ENCODE data around the gene TRMT61A. TPM values are rescaled to one million over a fixed set of nuclear protein-coding genes. Genes with fewer than 3 reads are reported as not detected.

Gene TRMT61A
- polyA plus RNA-seq, 4 donors: 4.9 to 16.5 (median 7.7) TPM

GRCh38 chr14:103559766-103560165 is 30.8 kb downstream of the TRMT61A start:
- H3K4me1 ChIP-seq (ENCODE audit: control insufficient read depth in 3 of 3, insufficient read depth in 2 of 3, low read depth in 1 of 3, low read length in 2 of 3): peaks cover 2 to 18% (median 4%) of the 10 kb centered on the region in 3 donors

GRCh38 chr14:103560691-103561090 is 31.7 kb downstream of the TRMT61A start:
- no peaks in the 10 kb centered on the region for H3K27me3 ChIP-seq (ENCODE audit: control insufficient read depth in 3 of 3, insufficient read depth in 3 of 3, low read length in 3 of 3)
- H3K36me3 ChIP-seq (ENCODE audit: control insufficient read depth in 3 of 3, insufficient read depth in 2 of 3, low read depth in 1 of 3, low read length in 3 of 3): peaks cover 4 to 22% (median 5%) of the 10 kb centered on the region in 3 donors
- no peak overlapping the region for H3K27ac ChIP-seq (ENCODE audit: low read depth in 1 of 3, low read length in 2 of 3)
- no peak for DNase-seq
- peaks cover 2 to 18% (median 4%) of the 10 kb centered on the region in 3 donors for H3K4me1 ChIP-seq (ENCODE audit: control insufficient read depth in 3 of 3, insufficient read depth in 2 of 3, low read depth in 1 of 3, low read length in 2 of 3)
- no peaks in the 10 kb centered on the region for H3K9me3 ChIP-seq (ENCODE audit: control insufficient read depth in 2 of 2, insufficient read depth in 1 of 2, low read depth in 1 of 2, low read length in 1 of 2)
- H3K4me3 ChIP-seq (ENCODE audit: low read depth in 1 of 3, low read length in 3 of 3): peak overlapping the region in 2 of 3 donors; percentile 82 to 97
- FAIRE-seq: no peak
- WGBS, 3 donors: 76 to 77% (median 77%) methylated on average over 8 of the region's 8 CpGs

More at GRCh38 chr14:103559766-103560165, 30.8 kb downstream of the TRMT61A start:
- no peaks in the 10 kb centered on the region for H3K27me3 ChIP-seq (ENCODE audit: control insufficient read depth in 3 of 3, insufficient read depth in 3 of 3, low read length in 3 of 3)
- H3K27ac ChIP-seq (ENCODE audit: low read depth in 1 of 3, low read length in 2 of 3): no peak overlapping the region
- no peak overlapping the region for H3K4me3 ChIP-seq (ENCODE audit: low read depth in 1 of 3, low read length in 3 of 3)
- H3K36me3 ChIP-seq (ENCODE audit: control insufficient read depth in 3 of 3, insufficient read depth in 2 of 3, low read depth in 1 of 3, low read length in 3 of 3): peaks cover 4 to 22% (median 5%) of the 10 kb centered on the region in 3 donors
- no peak for DNase-seq
- WGBS, 3 donors: 71 to 84% (median 82%) methylated on average over 9 of the region's 9 CpGs
- no peak for FAIRE-seq
- H3K9me3 ChIP-seq (ENCODE audit: control insufficient read depth in 2 of 2, insufficient read depth in 1 of 2, low read depth in 1 of 2, low read length in 1 of 2): no peaks in the 10 kb centered on the region

GRCh38 chr14:103561381-103562178 is 32.6 kb downstream of the TRMT61A start:
- peaks cover 2 to 18% (median 4%) of the 10 kb centered on the region in 3 donors for H3K4me1 ChIP-seq (ENCODE audit: control insufficient read depth in 3 of 3, insufficient read depth in 2 of 3, low read depth in 1 of 3, low read length in 2 of 3)
- WGBS, 3 donors: 1 to 5% (median 4%) methylated on average over 36 of the region's 36 CpGs
- FAIRE-seq (no peak), DNase-seq (peak in 1 of 2 donors; percentile 31)
- H3K4me3 ChIP-seq (ENCODE audit: low read depth in 1 of 3, low read length in 3 of 3): peak overlapping the region; percentile 82 to 97 (median 97)
- H3K27me3 ChIP-seq (ENCODE audit: control insufficient read depth in 3 of 3, insufficient read depth in 3 of 3, low read length in 3 of 3): no peaks in the 10 kb centered on the region
- peak overlapping the region; percentile 88 to 97 (median 96) for H3K27ac ChIP-seq (ENCODE audit: low read depth in 1 of 3, low read length in 2 of 3)
- no peaks in the 10 kb centered on the region for H3K9me3 ChIP-seq (ENCODE audit: control insufficient read depth in 2 of 2, insufficient read depth in 1 of 2, low read depth in 1 of 2, low read length in 1 of 2)
- H3K36me3 ChIP-seq (ENCODE audit: control insufficient read depth in 3 of 3, insufficient read depth in 2 of 3, low read depth in 1 of 3, low read length in 3 of 3): peaks cover 4 to 27% (median 5%) of the 10 kb centered on the region in 3 donors

- Histone ChIP-seq H3K27ac (ENCODE audit: low read depth in 1 of 3, low read length in 2 of 3) (peak overlapping the region; percentile 88 to 97 (median 96)), H3K4me1 (ENCODE audit: control insufficient read depth in 3 of 3, insufficient read depth in 2 of 3, low read depth in 1 of 3, low read length in 2 of 3) (peaks cover 2 to 18% (median 4%) of the 10 kb centered on the region in 3 donors), H3K36me3 (ENCODE audit: control insufficient read depth in 3 of 3, insufficient read depth in 2 of 3, low read depth in 1 of 3, low read length in 3 of 3) (peaks cover 4 to 31% (median 5%) of the 10 kb centered on the region in 3 donors), H3K9me3 (ENCODE audit: control insufficient read depth in 2 of 2, insufficient read depth in 1 of 2, low read depth in 1 of 2, low read length in 1 of 2) (no peaks in the 10 kb centered on the region), H3K4me3 (ENCODE audit: low read depth in 1 of 3, low read length in 3 of 3) (peak overlapping the region; percentile 82 to 97 (median 97)), H3K27me3 (ENCODE audit: control insufficient read depth in 3 of 3, insufficient read depth in 3 of 3, low read length in 3 of 3) (no peaks in the 10 kb centered on the region)
- WGBS, 3 donors: 0 to 1% (median 0%) methylated on average over 7 to 25 of the region's 25 CpGs
- no peak for FAIRE-seq
- no peak for DNase-seq
Measured at GRCh38 chr14:103562179-103562428, 33.1 kb downstream of the TRMT61A start.

GRCh38 chr14:103562429-103563225 is 33.6 kb downstream of the TRMT61A start, which contains the start of the genes BAG5 and COA8:
Gene BAG5 (minus strand): TSS chr14:103562657. CDS start chr14:103561164, 1,493 bp downstream.
Gene COA8 (plus strand): TSS chr14:103562960. CDS start chr14:103563002, 42 bp downstream.
- no peak for FAIRE-seq
- Histone ChIP-seq H3K4me3 (ENCODE audit: low read depth in 1 of 3, low read length in 3 of 3) (peak within 1 kb of the TSS; percentile 89 to 97 (median 97)), H3K27ac (ENCODE audit: low read depth in 1 of 3, low read length in 2 of 3) (peak within 1 kb of the TSS; percentile 88 to 97 (median 96)), H3K27me3 (ENCODE audit: control insufficient read depth in 3 of 3, insufficient read depth in 3 of 3, low read length in 3 of 3) (no peaks in the 10 kb centered on the region), H3K9me3 (ENCODE audit: control insufficient read depth in 2 of 2, insufficient read depth in 1 of 2, low read depth in 1 of 2, low read length in 1 of 2) (no peaks in the 10 kb centered on the region), H3K4me1 (ENCODE audit: control insufficient read depth in 3 of 3, insufficient read depth in 2 of 3, low read depth in 1 of 3, low read length in 2 of 3) (peaks cover 2 to 18% (median 4%) of the 10 kb centered on the region in 3 donors), H3K36me3 (ENCODE audit: control insufficient read depth in 3 of 3, insufficient read depth in 2 of 3, low read depth in 1 of 3, low read length in 3 of 3) (peaks cover 4 to 29% (median 5%) of the 10 kb centered on the region in 3 donors)
- 0% methylated on average over 35 to 109 of the region's 109 CpGs for WGBS, 3 donors
- peak; percentile 77 to 98 for DNase-seq

GRCh38 chr14:103563226-103563620 is 34.2 kb downstream of the TRMT61A start:
- FAIRE-seq (no peak), DNase-seq (no peak)
- Histone ChIP-seq H3K4me3 (ENCODE audit: low read depth in 1 of 3, low read length in 3 of 3) (peak overlapping the region; percentile 89 to 97 (median 97)), H3K4me1 (ENCODE audit: control insufficient read depth in 3 of 3, insufficient read depth in 2 of 3, low read depth in 1 of 3, low read length in 2 of 3) (peaks cover 2 to 18% (median 4%) of the 10 kb centered on the region in 3 donors), H3K27ac (ENCODE audit: low read depth in 1 of 3, low read length in 2 of 3) (peak overlapping the region; percentile 86 to 97 (median 96)), H3K36me3 (ENCODE audit: control insufficient read depth in 3 of 3, insufficient read depth in 2 of 3, low read depth in 1 of 3, low read length in 3 of 3) (peaks cover 4 to 27% (median 5%) of the 10 kb centered on the region in 3 donors), H3K27me3 (ENCODE audit: control insufficient read depth in 3 of 3, insufficient read depth in 3 of 3, low read length in 3 of 3) (no peaks in the 10 kb centered on the region), H3K9me3 (ENCODE audit: control insufficient read depth in 2 of 2, insufficient read depth in 1 of 2, low read depth in 1 of 2, low read length in 1 of 2) (no peaks in the 10 kb centered on the region)
- WGBS, 3 donors: 1% methylated on average over 22 of the region's 22 CpGs

- no peak overlapping the region for H3K27ac ChIP-seq (ENCODE audit: low read depth in 1 of 3, low read length in 2 of 3)
- no peak for FAIRE-seq
- DNase-seq: peak in 1 of 2 donors; percentile 20
- H3K4me1 ChIP-seq (ENCODE audit: control insufficient read depth in 3 of 3, insufficient read depth in 2 of 3, low read depth in 1 of 3, low read length in 2 of 3): peaks cover 2 to 18% (median 4%) of the 10 kb centered on the region in 3 donors
- 41 to 54% (median 48%) methylated on average over 21 of the region's 21 CpGs for WGBS, 3 donors
- H3K27me3 ChIP-seq (ENCODE audit: control insufficient read depth in 3 of 3, insufficient read depth in 3 of 3, low read length in 3 of 3): no peaks in the 10 kb centered on the region
- H3K36me3 ChIP-seq (ENCODE audit: control insufficient read depth in 3 of 3, insufficient read depth in 2 of 3, low read depth in 1 of 3, low read length in 3 of 3): peaks cover 4 to 24% (median 5%) of the 10 kb centered on the region in 3 donors
- H3K4me3 ChIP-seq (ENCODE audit: low read depth in 1 of 3, low read length in 3 of 3): peak overlapping the region; percentile 89 to 97 (median 97)
- H3K9me3 ChIP-seq (ENCODE audit: control insufficient read depth in 2 of 2, insufficient read depth in 1 of 2, low read depth in 1 of 2, low read length in 1 of 2): no peaks in the 10 kb centered on the region
Measured at GRCh38 chr14:103563844-103564505, 35.0 kb downstream of the TRMT61A start.

GRCh38 chr14:103568952-103569351 is 40.0 kb downstream of the TRMT61A start:
- Histone ChIP-seq H3K27me3 (ENCODE audit: control insufficient read depth in 3 of 3, insufficient read depth in 3 of 3, low read length in 3 of 3) (no peaks in the 10 kb centered on the region), H3K4me3 (ENCODE audit: low read depth in 1 of 3, low read length in 3 of 3) (no peak overlapping the region), H3K4me1 (ENCODE audit: control insufficient read depth in 3 of 3, insufficient read depth in 2 of 3, low read depth in 1 of 3, low read length in 2 of 3) (peaks cover 0 to 3% (median 2%) of the 10 kb centered on the region in 3 donors), H3K27ac (ENCODE audit: low read depth in 1 of 3, low read length in 2 of 3) (no peak overlapping the region), H3K9me3 (ENCODE audit: control insufficient read depth in 2 of 2, insufficient read depth in 1 of 2, low read depth in 1 of 2, low read length in 1 of 2) (no peaks in the 10 kb centered on the region), H3K36me3 (ENCODE audit: control insufficient read depth in 3 of 3, insufficient read depth in 2 of 3, low read depth in 1 of 3, low read length in 3 of 3) (peaks cover 0 to 37% (median 0%) of the 10 kb centered on the region in 3 donors)
- DNase-seq (no peak), FAIRE-seq (no peak)
- 76 to 91% (median 77%) methylated on average over 8 of the region's 8 CpGs for WGBS, 3 donors
